ENCODE measurements around the gene AKAP14.
"Not testable (repeated sequence)": the region's sequence is repeated elsewhere in the genome, so short reads cannot be mapped to it uniquely, and the experiment has no call there.

Gene AKAP14

GRCh38 chrX:119966837-119967236 is 71.1 kb downstream of the AKAP14 start:
- H3K4me1 ChIP-seq (ENCODE audit: control insufficient read depth, insufficient read depth, low read length); H3K9ac ChIP-seq (ENCODE audit: low read length in 2 of 2); H3K36me3 ChIP-seq (ENCODE audit: control insufficient read depth in 2 of 2, insufficient read depth in 2 of 2, low read length in 2 of 2); H3K9me3 ChIP-seq (ENCODE audit: control insufficient read depth in 2 of 2, low read length in 2 of 2); H3K27me3 ChIP-seq (ENCODE audit: control insufficient read depth in 1 of 2, insufficient read depth in 2 of 2, low read length in 2 of 2); H3K27ac ChIP-seq (ENCODE audit: low read length); H3K4me3 ChIP-seq (ENCODE audit: low read length in 2 of 2): not testable (repeated sequence)

Measured in stomach smooth muscle (tissue), 2 donors.